GM18519 (cell line): Measurements from ENCODE around the gene PIK3AP1.
"Not testable (repeated sequence)": the region's sequence is repeated elsewhere in the genome, so short reads cannot be mapped to it uniquely, and the experiment has no call there.

ENCODE experiments used
- ATAC-seq: cut with Tn5 transposase; IDR thresholded peaks from one replicate; pipeline ENCODE4 v1.9.1; 2021; ENCODE audit warnings: mild to moderate bottlenecking, moderate library complexity; ENCODE audit not compliant: unreplicated experiment, low FRiP score

Gene PIK3AP1

DNA sequence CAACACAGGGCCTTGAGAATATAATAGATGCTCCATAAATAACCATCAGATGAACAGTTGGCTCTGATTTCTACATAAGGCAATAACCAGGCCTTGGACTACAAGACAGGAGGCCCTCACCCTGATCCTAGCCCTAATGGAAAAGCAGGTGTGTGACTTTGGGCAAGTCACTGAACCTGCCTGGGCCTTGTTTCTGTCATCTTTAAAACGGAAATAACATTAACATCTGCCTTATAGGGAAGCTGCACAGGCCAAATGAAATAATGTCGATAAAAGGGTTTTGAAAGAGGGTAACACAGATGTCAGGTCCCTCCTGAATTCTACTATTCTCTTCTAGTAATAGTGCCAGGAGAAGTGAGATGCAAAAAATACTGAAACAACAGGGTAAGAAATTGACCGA is 20.7 kb downstream of the PIK3AP1 start:
- ATAC-seq = no peak

DNA sequence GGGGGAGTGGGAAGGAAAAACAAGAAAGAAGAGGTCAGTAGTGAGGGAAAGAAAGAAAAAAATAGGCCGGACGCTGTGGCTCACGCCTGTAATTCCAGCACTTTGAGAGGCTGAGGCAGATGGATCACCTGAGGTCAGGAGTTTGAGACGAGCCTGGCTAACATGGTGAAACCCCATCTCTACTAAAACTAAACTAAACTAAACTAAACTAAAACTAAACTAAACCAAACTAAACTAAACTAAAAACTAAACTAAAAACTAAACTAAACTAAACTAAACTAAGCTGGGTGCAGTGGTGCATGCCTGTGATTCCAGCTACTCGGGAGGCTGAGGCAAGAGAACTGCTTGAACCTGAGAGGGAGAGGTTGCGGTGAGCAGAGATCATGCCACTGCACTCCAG is 22.0 kb downstream of the PIK3AP1 start:
- ATAC-seq = not testable (repeated sequence)

DNA sequence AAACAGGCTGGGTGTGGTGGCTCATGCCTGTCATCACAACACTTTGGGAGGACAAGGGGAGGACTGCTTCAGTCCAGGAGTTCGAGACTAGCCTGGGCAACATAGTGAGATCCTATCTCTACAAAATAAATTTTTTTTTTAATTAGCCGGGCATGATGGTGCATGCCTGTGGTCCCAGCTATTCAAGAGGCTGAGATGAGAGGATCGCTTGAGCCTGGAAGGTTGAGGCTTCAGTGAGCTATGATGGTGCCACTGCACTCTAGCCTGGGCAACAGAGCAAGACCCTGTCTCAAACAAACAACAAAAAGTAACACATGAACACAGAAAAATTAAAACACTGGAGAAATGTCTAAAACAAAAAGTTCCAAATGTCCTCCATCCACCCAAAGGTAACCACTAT is 22.9 kb downstream of the PIK3AP1 start:
- no peak for ATAC-seq

- no peak for ATAC-seq
Observed at GRCh38 chr10:96696845-96697425, 23.4 kb downstream of the PIK3AP1 start.

DNA sequence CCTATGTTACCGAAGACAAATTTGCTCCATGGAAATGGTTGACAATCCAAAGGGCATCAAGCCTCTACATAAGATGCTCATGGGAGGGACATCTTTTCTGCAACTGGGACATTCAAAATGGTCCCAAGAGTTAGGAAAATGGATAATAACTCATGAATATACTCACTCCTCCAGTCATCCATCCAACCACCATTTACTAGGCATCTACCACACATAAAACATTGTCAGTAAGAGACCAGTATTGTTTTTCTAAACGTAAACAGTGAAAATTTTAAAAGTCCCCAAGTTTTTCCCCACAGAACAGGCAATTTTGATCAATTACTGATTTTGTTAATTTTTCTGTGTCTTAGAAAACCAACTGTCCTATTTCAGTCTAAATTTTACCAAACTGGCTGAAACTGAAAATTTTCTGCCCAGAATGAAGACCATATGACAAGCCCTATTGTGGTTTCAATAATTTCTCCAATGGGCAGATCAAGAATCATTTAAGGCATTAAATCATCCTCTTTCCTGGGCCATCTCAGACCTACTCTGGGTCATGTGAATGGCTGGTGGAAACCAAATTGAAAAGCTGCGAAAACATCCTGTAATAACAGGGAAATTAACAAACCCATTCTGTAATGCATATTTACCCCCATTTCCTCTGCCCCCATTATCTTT is 24.2 kb downstream of the PIK3AP1 start:
- ATAC-seq = no peak

DNA sequence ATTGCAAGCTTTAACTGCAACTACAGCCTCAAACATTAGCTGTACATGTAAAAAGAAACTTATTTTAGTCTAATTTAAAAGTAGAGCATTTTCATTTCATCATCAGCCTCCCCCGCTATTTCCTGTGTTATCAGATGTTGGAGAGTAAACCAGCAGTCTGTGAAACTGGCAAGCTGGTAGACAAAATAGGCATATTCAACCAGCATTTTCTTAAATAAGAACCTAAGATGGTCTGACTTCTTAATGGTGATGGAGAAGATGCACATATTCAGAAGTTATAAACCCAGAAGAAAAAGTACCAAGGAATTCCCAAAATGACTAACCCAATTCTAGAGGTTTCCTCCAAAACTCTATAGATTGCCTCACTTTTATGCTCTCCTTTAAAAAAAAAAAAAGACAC is 24.9 kb downstream of the PIK3AP1 start:
- no peak for ATAC-seq

DNA sequence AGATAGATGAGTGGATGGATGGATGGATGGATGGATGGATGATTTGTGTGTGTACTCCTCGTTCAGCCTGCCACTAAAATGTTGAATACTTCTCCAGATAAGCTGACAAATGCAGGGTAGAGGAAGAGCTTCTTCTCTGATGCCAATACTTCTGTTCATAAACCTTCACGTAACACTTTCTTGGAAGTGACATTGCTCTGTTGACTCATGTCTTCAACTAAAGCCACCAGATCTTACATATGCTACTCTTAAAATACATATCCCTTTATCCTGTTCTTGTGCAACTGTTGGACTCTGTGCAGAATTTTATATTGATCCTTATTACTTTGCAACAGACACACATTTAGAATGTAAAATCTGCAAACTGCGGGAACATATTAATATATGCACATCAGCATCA is 26.9 kb downstream of the PIK3AP1 start:
- ATAC-seq = no peak

DNA sequence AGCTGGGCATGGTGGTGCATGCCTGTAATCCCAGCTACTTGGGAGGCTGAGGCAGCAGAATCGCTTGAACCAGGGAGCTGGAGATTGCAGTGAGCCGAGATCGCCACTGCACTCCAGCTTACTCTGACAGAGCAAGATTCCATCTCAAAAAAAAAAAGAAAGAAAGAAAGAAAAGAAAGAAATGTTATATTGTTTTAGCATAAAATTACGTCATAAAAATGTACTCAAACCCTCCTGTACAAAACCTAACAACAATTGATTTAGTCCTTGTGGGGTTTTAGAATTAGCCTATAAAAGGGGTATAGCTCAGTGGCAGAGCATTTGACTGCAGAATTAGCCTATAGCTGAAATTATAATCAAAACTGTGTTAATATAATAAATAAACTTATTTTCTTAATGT is 27.9 kb downstream of the PIK3AP1 start:
- no peak for ATAC-seq

DNA sequence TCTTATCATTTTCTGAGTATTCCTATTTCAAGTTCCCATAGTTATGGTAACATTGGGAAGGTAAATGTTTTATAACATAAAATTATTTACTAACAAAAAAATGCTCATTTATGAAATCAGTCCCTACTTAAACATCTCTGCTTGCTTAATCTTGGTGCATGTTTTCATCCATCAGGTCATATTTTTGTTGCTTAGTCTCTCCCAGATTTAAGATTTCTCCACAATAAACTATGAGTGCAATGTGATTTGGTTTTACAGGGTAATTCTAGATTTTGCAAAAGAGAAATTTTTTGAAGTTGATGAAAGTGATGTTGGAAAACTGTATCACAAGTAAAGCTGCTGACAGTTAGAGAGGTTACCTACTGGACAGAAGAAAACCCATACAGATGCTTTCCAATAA is 28.6 kb downstream of the PIK3AP1 start:
- ATAC-seq = no peak

DNA sequence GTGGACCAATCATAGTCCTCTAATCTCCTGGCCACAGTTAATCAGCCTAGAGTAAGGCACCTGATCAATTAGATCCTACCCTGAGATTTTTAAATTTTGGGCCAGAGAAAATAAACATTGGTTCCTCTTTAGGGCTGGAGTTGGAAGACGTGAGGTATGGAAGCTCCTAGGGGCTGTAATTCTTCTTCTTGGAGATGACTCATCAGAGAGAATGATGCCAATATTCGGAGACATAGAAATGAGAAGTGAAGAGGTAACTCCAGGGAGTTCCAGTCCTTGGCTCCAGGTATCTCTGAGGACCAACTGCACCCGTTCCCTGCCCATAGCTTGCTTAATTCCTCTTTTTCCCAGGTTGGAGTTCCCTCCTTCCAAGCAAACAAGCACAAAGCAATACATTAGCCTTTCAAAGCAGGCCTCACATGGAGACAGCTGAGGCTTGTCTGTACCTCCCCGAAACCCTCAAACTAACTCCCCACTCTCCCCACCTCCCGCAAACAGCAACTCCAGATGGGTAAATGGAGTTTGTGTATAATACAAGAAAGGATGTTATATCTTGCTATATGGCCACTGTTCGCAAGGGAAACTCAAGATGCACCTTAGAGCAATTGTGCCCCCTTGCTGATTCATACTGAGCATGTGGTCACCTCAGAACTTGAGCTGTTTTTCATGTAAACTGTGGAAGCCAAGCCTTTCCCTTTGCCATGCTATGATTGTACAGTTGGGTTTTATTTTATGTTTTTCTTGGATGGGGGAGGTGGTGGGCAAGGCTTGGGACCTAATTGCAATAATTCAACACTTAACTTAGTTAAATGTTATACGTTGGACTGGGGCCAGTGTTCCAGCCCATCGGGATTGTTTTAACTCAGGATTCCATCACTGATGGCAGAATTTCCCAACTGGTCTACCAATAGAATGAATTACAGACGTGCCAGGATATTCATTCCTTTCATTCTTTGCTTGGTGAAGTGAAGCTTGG is 29.3 kb downstream of the PIK3AP1 start:
- ATAC-seq = no peak

DNA sequence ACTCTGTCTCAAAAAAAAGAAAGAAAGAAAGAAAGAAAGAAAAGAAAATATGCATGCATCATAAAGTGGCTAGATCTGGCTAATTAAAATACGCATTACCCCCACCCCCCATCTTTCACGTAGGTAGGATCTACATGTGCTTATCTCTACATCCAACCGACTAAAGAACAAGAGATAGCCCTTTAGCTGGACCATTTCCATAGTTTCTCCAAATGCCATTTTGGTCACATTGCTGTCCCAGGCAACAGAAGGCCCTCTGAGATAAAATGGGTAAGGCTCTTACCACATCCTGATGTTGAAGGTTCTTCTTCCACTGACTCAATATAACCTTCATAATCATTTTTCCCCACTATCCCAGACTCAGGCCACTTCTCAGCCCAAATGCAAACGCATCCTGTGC is 31.5 kb downstream of the PIK3AP1 start:
- ATAC-seq = no peak

- no peak for ATAC-seq
Observed at GRCh38 chr10:96687317-96688012, 32.8 kb downstream of the PIK3AP1 start.

- no peak for ATAC-seq
Observed at GRCh38 chr10:96686514-96686913, 33.8 kb downstream of the PIK3AP1 start.

GRCh38 chr10:96685306-96685705 is 35.0 kb downstream of the PIK3AP1 start:
- ATAC-seq = no peak

GRCh38 chr10:96684826-96685225 is 35.5 kb downstream of the PIK3AP1 start:
- no peak for ATAC-seq

DNA sequence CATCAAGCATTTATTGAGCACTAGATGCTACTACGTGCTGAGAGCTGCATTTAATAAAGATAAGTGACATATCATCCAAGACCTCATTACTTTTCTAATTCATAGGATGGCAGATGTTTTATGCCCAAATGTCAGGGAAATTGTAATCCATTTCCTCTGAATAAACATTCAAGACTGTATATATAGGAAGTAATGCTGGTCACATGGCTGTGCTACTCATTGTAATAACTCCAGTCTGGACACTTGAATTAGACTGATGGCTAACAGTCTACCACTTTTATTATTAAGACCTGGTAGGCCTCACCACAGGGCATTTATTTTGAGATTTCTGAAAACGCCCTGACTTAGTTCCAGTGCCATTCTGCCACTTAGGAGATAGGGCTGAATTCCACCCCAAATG is 36.6 kb downstream of the PIK3AP1 start:
- no peak for ATAC-seq

GRCh38 chr10:96683065-96683464 is 37.2 kb downstream of the PIK3AP1 start:
- no peak for ATAC-seq

GRCh38 chr10:96681524-96681923 is 38.8 kb downstream of the PIK3AP1 start:
- no peak for ATAC-seq

GRCh38 chr10:96680463-96680862 is 39.9 kb downstream of the PIK3AP1 start:
- ATAC-seq = not testable (repeated sequence)

DNA sequence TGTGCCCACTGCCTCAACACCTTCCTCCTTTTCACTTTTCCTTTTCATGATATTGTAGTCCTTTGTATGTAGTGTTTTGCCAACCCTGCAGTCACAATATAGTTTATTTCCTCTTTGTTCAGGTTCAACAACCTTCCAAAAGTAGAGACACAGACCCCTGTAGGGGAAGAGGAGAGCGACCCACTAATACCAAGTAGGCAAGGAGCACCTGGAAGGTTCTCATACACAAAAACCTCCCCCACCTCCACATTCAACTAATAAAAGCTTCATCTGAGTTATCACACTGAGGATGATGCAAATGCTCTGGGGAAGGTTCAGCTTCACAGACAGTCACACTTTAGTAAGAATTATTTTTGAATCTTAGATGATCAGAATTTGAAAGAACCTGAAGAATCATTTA is 41.6 kb downstream of the PIK3AP1 start:
- no peak for ATAC-seq
